ENCODE measurements around the gene ZBED1.

ZBED1 gene

DNA sequence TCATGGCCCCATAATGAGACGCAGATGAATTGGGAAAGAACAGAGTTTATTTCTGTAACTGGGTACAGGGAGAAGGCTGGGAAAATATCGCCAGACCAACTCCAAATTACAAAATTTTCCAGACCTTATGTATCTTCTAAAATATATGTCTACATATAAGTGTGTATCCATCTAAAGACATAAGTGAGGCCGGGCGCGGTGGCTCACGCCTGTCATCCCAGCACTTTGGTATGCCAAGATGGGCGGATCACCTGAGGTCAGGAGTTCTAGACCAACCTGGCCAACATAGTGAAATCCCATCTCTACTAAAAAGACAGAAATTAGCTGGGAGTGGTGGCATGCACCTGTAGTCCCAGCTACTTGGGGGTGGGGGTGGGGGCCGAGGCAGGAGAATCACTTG is 11.7 kb upstream of the ZBED1 start:
- H3K27ac ChIP-seq (replicated peaks): no peak overlapping the region
- H3K4me3 ChIP-seq (replicated peaks; ENCODE audit: insufficient read depth, low read length): no peak overlapping the region
- TF ChIP-seq GABPA (IDR thresholded peaks at IDR 0.05; ENCODE audit: low read depth) (no peak), SPI1 (IDR thresholded peaks at IDR 0.05; ENCODE audit: borderline replicate concordance, low read depth) (no peak), POLR2AphosphoS5 (IDR thresholded peaks at IDR 0.05; ENCODE audit: low read depth) (no peak)
- TF ChIP-seq, protein P1, sequence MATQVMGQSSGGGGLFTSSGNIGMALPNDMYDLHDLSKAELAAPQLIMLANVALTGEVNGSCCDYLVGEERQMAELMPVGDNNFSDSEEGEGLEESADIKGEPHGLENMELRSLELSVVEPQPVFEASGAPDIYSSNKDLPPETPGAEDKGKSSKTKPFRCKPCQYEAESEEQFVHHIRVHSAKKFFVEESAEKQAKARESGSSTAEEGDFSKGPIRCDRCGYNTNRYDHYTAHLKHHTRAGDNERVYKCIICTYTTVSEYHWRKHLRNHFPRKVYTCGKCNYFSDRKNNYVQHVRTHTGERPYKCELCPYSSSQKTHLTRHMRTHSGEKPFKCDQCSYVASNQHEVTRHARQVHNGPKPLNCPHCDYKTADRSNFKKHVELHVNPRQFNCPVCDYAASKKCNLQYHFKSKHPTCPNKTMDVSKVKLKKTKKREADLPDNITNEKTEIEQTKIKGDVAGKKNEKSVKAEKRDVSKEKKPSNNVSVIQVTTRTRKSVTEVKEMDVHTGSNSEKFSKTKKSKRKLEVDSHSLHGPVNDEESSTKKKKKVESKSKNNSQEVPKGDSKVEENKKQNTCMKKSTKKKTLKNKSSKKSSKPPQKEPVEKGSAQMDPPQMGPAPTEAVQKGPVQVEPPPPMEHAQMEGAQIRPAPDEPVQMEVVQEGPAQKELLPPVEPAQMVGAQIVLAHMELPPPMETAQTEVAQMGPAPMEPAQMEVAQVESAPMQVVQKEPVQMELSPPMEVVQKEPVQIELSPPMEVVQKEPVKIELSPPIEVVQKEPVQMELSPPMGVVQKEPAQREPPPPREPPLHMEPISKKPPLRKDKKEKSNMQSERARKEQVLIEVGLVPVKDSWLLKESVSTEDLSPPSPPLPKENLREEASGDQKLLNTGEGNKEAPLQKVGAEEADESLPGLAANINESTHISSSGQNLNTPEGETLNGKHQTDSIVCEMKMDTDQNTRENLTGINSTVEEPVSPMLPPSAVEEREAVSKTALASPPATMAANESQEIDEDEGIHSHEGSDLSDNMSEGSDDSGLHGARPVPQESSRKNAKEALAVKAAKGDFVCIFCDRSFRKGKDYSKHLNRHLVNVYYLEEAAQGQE (IDR thresholded peaks at IDR 0.05; ENCODE audit: insufficient replicate concordance, low read depth): no peak
- TF ChIP-seq, protein P2, sequence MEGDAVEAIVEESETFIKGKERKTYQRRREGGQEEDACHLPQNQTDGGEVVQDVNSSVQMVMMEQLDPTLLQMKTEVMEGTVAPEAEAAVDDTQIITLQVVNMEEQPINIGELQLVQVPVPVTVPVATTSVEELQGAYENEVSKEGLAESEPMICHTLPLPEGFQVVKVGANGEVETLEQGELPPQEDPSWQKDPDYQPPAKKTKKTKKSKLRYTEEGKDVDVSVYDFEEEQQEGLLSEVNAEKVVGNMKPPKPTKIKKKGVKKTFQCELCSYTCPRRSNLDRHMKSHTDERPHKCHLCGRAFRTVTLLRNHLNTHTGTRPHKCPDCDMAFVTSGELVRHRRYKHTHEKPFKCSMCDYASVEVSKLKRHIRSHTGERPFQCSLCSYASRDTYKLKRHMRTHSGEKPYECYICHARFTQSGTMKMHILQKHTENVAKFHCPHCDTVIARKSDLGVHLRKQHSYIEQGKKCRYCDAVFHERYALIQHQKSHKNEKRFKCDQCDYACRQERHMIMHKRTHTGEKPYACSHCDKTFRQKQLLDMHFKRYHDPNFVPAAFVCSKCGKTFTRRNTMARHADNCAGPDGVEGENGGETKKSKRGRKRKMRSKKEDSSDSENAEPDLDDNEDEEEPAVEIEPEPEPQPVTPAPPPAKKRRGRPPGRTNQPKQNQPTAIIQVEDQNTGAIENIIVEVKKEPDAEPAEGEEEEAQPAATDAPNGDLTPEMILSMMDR (IDR thresholded peaks at IDR 0.05; ENCODE audit: insufficient read depth, low read length): no peak
- no peaks in the 10 kb centered on the region for H3K27me3 ChIP-seq (ENCODE audit: insufficient read depth, poor library complexity, severe bottlenecking)
- no peak for DNase-seq (ENCODE audit: low read depth in 1 of 2, low spot score in 1 of 2)

DNA sequence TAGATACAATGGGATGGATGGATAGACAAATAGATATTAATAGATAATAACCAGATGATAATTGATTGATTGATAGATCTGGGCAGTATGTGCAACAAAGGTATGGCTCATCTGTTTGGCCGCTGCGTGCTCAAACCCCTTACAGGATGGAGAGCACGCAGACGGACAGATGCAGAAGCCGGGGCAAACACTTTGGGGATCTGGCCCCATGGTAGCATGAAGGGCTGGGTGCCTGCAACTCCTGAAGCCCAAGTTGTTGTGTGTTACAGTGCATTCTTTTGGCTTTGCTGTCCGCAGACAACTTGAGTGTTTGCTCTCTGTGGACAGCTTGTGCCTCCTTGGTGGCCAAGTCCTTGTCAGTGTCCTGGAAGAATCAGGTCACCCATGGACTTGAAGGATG is 10.6 kb upstream of the ZBED1 start:
- H3K27ac ChIP-seq (replicated peaks): no peak overlapping the region
- H3K27me3 ChIP-seq (ENCODE audit: insufficient read depth, poor library complexity, severe bottlenecking): no peaks in the 10 kb centered on the region
- TF ChIP-seq, protein P1 (IDR thresholded peaks at IDR 0.05; ENCODE audit: insufficient replicate concordance, low read depth): no peak
- TF ChIP-seq, protein P2 (IDR thresholded peaks at IDR 0.05; ENCODE audit: insufficient read depth, low read length): no peak
- TF ChIP-seq SPI1 (IDR thresholded peaks at IDR 0.05; ENCODE audit: borderline replicate concordance, low read depth) (no peak), GABPA (IDR thresholded peaks at IDR 0.05; ENCODE audit: low read depth) (no peak), POLR2AphosphoS5 (IDR thresholded peaks at IDR 0.05; ENCODE audit: low read depth) (no peak)
- no peak overlapping the region for H3K4me3 ChIP-seq (replicated peaks; ENCODE audit: insufficient read depth, low read length)
- DNase-seq (ENCODE audit: low read depth in 1 of 2, low spot score in 1 of 2): no peak

DNA sequence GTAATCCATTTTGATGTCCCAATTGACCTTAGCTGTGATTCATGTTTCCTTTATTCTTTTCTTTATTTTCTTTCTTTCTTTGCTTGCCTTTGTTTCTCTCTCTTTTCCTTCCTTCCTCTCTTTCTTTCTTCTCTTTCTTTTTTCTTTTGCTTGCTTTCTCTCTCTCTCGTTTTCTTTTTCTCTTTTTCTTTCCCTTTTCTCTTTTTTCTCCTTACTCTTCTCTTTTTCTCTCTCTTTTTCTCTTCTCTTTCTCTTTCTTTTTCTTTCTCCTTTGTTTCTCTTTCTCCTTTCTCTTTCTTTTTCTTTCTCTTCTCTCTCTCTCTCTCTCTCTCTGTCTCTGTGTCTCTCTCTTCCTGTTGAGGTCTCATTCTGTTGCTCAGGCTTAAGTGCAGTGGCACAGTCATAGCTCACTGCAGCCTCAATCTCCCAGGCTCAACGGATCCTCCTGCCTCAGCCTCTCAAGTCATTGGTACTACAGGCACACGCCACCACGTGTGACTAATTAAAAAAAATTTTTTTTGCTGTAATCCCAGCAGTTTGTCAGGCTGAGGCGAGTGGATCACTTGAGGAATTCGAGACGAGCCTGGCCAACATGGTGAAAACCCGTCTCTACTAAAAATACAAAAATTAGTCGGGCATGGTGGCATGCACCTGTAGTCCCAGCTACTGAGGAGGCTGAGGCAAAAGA is 8.0 kb upstream of the ZBED1 start:
- DNase-seq (ENCODE audit: low read depth in 1 of 2, low spot score in 1 of 2): no peak
- TF ChIP-seq, protein P1 (IDR thresholded peaks at IDR 0.05; ENCODE audit: insufficient replicate concordance, low read depth): no peak
- TF ChIP-seq POLR2AphosphoS5 (IDR thresholded peaks at IDR 0.05; ENCODE audit: low read depth): no peak
- TF ChIP-seq, protein P2 (IDR thresholded peaks at IDR 0.05; ENCODE audit: insufficient read depth, low read length): no peak
- H3K27ac ChIP-seq (replicated peaks): no peak overlapping the region
- H3K4me3 ChIP-seq (replicated peaks; ENCODE audit: insufficient read depth, low read length): no peak overlapping the region
- H3K27me3 ChIP-seq (ENCODE audit: insufficient read depth, poor library complexity, severe bottlenecking): no peaks in the 10 kb centered on the region
